IPS-NIHi11 (cell line): ENCODE measurements around the gene LONRF2.
A peak's percentile ranks its signal among the peaks of the same experiment; 100 is the strongest.
"Not testable (repeated sequence)": the region's sequence is repeated elsewhere in the genome, so short reads cannot be mapped to it uniquely, and the experiment has no call there.

Source experiments
- DNase-seq: peaks from one replicate; pipeline ENCODE4 v3.0.0; 2012; ENCODE audit warnings: mixed read lengths, low spot score

LONRF2 gene

GRCh38 chr2:100321866-100322820 is at the start of gene LONRF2:
LONRF2 (minus strand) TSS chr2:100322501; CDS start chr2:100322093, 408 bp downstream.
- DNase-seq: peak; percentile 69

- DNase-seq: no peak
Measured at GRCh38 chr2:100367163-100367562, 44.9 kb upstream of the LONRF2 start.

- no peak for DNase-seq
Measured at GRCh38 chr2:100365434-100365833, 43.1 kb upstream of the LONRF2 start.

GRCh38 chr2:100362269-100362668 is 40.0 kb upstream of the LONRF2 start:
- DNase-seq: not testable (repeated sequence)

GRCh38 chr2:100359576-100359975 is 37.3 kb upstream of the LONRF2 start:
- DNase-seq: no peak

GRCh38 chr2:100358554-100358953 is 36.3 kb upstream of the LONRF2 start:
- no peak for DNase-seq

- no peak for DNase-seq
Measured at GRCh38 chr2:100352521-100352920, 30.2 kb upstream of the LONRF2 start.

GRCh38 chr2:100350661-100351185 is 28.4 kb upstream of the LONRF2 start:
- DNase-seq: no peak

- DNase-seq: not testable (repeated sequence)
Measured at GRCh38 chr2:100345144-100345543, 22.8 kb upstream of the LONRF2 start.

- DNase-seq: no peak
Measured at GRCh38 chr2:100344433-100344832, 22.1 kb upstream of the LONRF2 start.

- DNase-seq: not testable (repeated sequence)
Measured at GRCh38 chr2:100342466-100342865, 20.2 kb upstream of the LONRF2 start.

- DNase-seq: no peak
Measured at GRCh38 chr2:100339823-100340222, 17.5 kb upstream of the LONRF2 start.

- no peak for DNase-seq
Measured at GRCh38 chr2:100334929-100335328, 12.6 kb upstream of the LONRF2 start.

- DNase-seq: no peak
Measured at GRCh38 chr2:100327742-100328141, 5.4 kb upstream of the LONRF2 start.

GRCh38 chr2:100321179-100321865 is 979 bp downstream of the LONRF2 start:
- DNase-seq: peak; percentile 87

GRCh38 chr2:100320547-100321178 is 1.6 kb downstream of the LONRF2 start:
- no peak for DNase-seq

GRCh38 chr2:100317634-100318033 is 4.7 kb downstream of the LONRF2 start:
- no peak for DNase-seq

GRCh38 chr2:100309973-100310719 is 12.2 kb downstream of the LONRF2 start:
- DNase-seq: no peak

GRCh38 chr2:100309311-100309710 is 13.0 kb downstream of the LONRF2 start:
- no peak for DNase-seq

- DNase-seq: no peak
Measured at GRCh38 chr2:100303744-100304143, 18.6 kb downstream of the LONRF2 start.

GRCh38 chr2:100302585-100302892 is 19.8 kb downstream of the LONRF2 start:
- DNase-seq: no peak
